Ammon's horn (tissue), 1 donor: ENCODE measurements around the gene SMIM27.

Experiments
- DNase-seq: peaks from one replicate; pipeline ENCODE4 v3.0.0-alpha.2; 2016; ENCODE audit warnings: low spot score

Gene SMIM27

GRCh38 chr9:32558408-32558934, 6.3 kb downstream of the SMIM27 start:
- no peak for DNase-seq

GRCh38 chr9:32565967-32566366, 13.8 kb downstream of the SMIM27 start:
- no peak for DNase-seq

GRCh38 chr9:32566770-32567169, 14.6 kb downstream of the SMIM27 start:
- DNase-seq = no peak

GRCh38 chr9:32570262-32570661, 18.1 kb downstream of the SMIM27 start:
- DNase-seq = no peak

DNA sequence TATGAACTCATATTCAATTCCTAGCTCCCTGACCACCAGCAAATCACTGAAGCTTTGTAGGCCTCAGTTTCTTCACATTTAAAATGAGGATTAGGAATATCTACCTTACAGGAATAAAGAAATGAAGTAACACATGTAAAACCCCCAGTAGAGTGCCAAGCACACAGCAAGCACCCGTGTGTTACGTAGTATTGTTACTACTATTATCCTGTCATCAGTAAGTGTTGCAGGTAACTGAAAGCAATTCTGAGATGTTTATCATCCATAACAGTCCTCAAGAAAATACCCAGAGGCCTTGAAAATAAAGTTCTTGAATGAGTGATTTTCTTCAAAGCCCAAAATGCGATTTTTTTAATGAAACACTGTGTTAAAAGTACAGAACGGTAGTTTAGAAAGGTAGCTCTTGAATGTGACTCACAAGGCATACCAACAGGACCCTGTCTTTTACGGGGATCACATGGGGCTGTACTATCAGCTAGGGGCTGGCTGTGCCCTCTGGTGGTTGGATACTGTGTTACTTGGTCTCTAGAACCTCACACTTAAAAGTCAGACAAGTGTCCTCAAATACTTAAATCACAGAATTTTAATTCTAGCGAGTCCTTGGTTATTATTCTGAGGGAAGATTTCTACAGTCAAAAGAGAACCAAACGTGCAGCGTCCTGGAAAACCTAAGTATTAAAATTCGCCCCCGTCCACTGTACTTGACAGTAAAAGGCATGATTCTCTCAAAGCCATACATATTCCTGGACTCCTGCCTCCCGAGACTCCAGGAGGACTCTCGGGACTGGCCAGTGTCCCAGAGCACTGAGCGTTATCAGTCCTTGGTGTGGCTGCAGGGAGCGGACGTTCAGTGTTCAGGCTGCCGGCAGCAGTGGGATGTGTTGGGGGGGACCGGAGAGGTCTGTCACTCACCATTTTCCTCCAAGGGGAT, 20.1 kb downstream of the SMIM27 start:
- DNase-seq = peak; percentile 85

DNA sequence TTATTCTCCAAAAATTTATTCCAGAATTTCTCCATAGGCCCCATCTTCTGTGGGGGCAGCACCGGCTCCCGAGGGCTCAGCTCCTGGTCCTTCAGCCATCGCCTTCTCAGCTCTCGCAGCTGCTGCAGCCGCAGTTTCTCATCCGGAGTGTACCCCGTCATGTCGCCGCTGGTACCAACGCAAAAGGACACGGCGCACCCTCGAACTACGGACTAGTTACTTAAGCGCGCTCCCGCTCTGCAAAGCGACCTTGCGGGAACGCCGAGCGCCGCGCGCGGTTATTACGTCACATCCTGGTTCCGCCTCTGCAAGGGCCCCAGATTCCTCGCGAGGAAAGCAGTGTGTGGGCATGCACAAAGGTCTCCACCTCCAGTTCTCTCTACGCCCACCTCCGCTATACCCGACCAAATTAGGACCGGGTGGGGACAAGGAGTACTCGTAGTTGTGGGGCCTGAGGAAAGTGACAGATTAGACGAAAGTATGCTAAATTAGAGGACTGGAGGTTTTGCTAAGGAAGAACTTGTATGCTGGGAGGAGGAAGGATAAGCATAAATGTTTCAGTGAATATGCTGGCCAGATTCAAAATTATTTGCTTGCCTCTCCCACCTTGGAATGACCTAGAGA, 20.9 kb downstream of the SMIM27 start, which contains the start of gene NDUFB6:
Gene NDUFB6 (minus strand): TSS at position 260 of the 624 bp plus-strand sequence. CDS start 99 bp downstream, at position 161.
- peak; percentile 95 for DNase-seq

GRCh38 chr9:32573821-32574220, 21.7 kb downstream of the SMIM27 start:
- no peak for DNase-seq

DNA sequence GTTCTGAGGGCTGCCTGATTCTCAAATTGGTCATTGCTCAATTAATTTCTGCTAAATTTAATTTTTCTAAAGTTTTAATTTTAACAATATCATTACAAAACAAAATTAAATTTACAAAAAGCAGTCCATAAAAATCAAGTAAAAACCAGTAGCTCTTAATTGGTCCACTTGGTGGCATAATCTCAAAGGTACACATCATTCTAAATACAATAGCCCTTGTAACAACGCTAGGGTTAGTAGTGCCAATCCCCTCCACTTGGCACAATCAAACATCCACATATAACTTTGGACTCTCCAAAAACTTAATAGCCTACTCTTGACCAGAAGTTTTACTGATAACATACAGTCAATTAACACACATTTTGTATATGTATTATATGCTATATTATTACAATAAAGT, 22.7 kb downstream of the SMIM27 start:
- no peak for DNase-seq

- no peak for DNase-seq
These were observed 25.2 kb downstream of the SMIM27 start for GRCh38 chr9:32577316-32577715.

GRCh38 chr9:32578976-32579375, 26.8 kb downstream of the SMIM27 start:
- no peak for DNase-seq

DNA sequence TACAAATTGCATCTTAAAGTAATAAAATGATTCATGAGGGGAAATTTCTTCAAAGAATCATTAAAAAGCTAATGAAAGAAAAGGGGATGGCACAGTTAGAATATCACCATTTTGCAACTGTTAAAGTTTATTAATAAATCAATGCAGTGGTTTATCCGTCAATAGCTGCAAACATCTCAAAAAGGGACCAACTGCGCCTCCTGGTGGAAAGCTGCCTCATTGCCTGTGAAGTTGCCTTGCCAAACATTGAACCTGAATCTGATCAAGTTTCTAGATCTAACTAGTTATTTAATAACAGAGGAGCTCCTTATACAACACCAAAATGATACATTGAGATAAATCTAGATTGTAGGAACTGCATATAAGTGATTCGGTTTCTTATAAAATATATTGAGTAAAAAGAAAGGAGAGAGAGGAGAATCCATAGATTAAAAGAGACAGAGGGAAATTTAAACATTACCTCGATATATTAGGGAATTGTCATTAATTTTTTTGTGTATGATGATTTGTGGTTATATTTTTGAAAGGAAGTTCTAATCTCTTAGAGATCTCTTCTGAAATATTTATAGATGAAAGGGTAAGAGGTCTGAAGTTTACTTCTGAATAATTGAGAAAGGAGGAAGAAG, 27.7 kb downstream of the SMIM27 start:
- peak; percentile 79 for DNase-seq

DNA sequence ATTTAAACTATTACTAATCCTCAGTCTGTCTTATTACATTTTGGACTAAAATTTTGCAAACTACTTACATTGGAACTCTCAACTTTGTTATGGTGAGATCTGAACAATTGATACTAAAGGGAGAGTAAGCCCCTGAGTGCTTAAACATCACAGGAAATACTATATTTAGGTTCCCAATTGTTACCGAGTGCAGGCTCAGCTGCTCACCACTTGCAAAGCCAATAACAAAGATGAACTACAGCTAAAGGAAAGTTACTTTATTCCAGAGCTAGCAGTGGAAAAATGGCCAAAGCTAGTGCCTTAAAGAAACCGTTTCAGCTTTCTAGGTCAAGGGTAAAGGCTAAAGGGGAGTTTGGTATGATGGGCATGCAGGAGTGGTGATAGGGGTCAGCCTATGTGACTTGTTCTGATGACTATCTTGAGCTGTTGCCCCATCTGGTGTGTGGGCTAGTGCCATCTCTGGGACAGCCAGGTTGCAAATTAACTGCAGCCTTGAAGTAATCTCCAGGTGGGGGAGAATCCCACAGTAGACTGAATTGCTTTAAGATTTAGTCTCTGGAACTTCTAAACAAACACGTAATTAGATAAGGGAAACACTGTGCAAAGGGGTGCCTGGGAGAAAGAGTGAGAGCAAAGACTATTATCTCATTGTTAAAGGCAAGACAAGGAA, 28.6 kb downstream of the SMIM27 start:
- no peak for DNase-seq

- peak; percentile 69 for DNase-seq
These were observed 29.5 kb downstream of the SMIM27 start for GRCh38 chr9:32581512-32582143.

DNA sequence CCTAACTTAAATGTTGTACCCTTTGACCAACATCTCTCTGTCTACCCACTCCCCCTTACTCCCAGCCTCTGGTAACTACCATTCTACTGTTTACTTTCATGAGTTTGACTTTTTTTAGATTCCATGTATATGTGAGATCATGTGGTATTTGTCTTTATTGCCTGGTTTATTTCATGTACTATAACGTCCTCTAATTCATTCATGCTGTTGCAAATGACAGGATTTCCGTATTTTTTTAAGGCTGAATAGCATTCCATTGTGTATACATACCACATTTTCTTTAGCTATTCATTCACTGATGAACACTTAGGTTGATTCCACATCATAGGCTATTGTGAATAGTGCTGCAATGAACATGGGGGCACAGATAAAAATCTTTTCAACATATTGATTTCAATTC, 32.7 kb downstream of the SMIM27 start:
- DNase-seq = no peak

GRCh38 chr9:32587901-32588300, 35.8 kb downstream of the SMIM27 start:
- no peak for DNase-seq

GRCh38 chr9:32589083-32589723, 37.1 kb downstream of the SMIM27 start:
- peak; percentile 67 for DNase-seq

- no peak for DNase-seq
These were observed 38.3 kb downstream of the SMIM27 start for GRCh38 chr9:32590476-32590875.

DNA sequence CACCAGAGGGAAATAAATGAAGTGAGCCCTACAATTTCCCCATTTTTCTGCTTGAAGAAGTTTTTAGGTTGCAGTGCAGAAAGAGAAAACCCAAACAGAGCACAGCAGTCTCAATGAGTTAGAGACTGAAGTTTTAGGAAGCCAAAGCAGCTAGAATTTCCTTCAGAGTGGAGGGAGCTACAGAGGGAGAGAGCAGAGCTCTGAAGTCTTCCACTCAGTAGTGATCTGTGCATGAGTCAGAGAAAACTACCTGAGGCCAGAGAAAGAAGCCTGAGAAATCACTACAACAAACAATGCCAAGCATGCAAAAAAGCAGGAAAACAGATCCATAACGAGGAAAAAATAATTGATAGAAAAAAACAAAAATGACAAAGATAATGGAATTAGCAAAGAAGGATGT, 38.8 kb downstream of the SMIM27 start:
- DNase-seq = no peak

DNA sequence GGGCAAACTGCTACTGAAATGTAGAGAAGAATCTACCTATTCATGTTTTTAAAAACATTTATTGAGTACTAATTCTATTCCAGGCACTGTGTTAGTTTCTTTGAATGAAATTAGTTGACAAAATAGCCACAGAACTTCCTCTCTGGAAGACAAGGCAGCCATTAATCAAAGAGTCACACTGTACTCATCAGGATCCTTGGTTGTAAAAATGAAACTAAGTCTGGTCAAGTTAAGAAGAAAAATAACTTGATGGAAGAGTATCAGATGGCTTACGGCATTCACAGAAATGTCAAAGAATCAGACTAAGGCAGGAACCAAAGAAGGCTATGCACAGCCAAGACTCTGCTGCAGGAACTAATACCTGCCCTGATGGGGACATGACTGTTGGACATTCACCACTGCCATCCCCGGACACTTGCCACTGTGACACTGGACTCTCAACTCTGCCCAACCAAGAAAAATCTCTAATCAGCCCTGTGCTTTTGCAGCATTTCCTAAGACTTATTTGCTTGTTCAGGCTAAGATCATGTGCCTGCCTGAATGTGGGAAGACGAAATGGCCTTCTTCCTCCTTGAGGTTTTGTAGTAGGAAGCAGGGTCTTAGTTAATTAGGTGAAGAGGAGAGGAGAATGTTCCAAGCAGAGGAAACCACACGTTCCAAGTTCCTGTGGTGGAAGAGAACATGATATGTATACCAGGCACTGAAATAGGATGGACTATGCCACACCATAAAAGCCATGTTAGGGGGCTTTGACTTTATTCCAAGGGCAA, 44.2 kb downstream of the SMIM27 start:
- DNase-seq = no peak

DNA sequence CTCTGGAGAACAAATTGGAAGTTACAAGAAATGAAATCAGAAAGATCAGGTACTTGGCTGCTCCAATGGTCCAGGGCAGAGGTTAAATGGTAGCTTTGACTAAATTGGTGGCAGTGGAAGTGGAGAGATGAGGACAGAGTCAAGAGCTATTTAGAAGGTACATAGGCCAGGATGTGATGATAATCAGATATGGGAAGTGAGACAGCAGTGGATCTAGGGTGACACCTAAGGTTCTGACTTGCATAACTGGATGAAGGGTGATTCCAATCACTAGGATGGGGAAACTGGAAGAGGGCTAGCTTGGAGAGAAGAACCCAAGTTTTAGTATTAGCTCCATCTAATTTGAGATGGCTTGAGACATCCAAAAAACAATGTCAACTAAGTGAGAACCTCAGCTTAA, 44.8 kb downstream of the SMIM27 start:
- no peak for DNase-seq
